HG03139 (cell line): Measurements from ENCODE around the gene ODAD2.

ENCODE experiments used
- ATAC-seq: cut with Tn5 transposase; IDR thresholded peaks from one replicate; pipeline ENCODE4 v1.9.1; 2021; ENCODE audit not compliant: unreplicated experiment

The ODAD2 gene

GRCh38 chr10:27838901-27839300 lies 160.0 kb downstream of the ODAD2 start:
- ATAC-seq: no peak

GRCh38 chr10:27838361-27838760 lies 160.5 kb downstream of the ODAD2 start:
- no peak for ATAC-seq

GRCh38 chr10:27834476-27834875 lies 164.4 kb downstream of the ODAD2 start:
- no peak for ATAC-seq

GRCh38 chr10:27833792-27834191 lies 165.1 kb downstream of the ODAD2 start:
- no peak for ATAC-seq

- no peak for ATAC-seq
These were observed 166.1 kb downstream of the ODAD2 start for GRCh38 chr10:27832826-27833225.

- no peak for ATAC-seq
These were observed 172.5 kb downstream of the ODAD2 start for GRCh38 chr10:27826369-27826768.

GRCh38 chr10:27822301-27822700 lies 176.6 kb downstream of the ODAD2 start:
- no peak for ATAC-seq

- ATAC-seq: no peak
These were observed 178.2 kb downstream of the ODAD2 start for GRCh38 chr10:27820637-27821036.

GRCh38 chr10:27819781-27820531 lies 178.9 kb downstream of the ODAD2 start:
- ATAC-seq: no peak

GRCh38 chr10:27816320-27816719 lies 182.6 kb downstream of the ODAD2 start:
- ATAC-seq: no peak

- ATAC-seq: no peak
These were observed 183.0 kb downstream of the ODAD2 start for GRCh38 chr10:27815846-27816245.

GRCh38 chr10:27815261-27815660 lies 183.6 kb downstream of the ODAD2 start:
- no peak for ATAC-seq

GRCh38 chr10:27805180-27805579 lies 193.7 kb downstream of the ODAD2 start:
- no peak for ATAC-seq

GRCh38 chr10:27804136-27804535 lies 194.7 kb downstream of the ODAD2 start:
- no peak for ATAC-seq

- no peak for ATAC-seq
These were observed 197.6 kb downstream of the ODAD2 start for GRCh38 chr10:27801171-27801785.

GRCh38 chr10:27799046-27799445 lies 199.8 kb downstream of the ODAD2 start:
- ATAC-seq: no peak

- no peak for ATAC-seq
These were observed 204.7 kb downstream of the ODAD2 start for GRCh38 chr10:27794157-27794556.

- ATAC-seq: no peak
These were observed 206.7 kb downstream of the ODAD2 start for GRCh38 chr10:27792216-27792615.

- no peak for ATAC-seq
These were observed 214.6 kb downstream of the ODAD2 start for GRCh38 chr10:27784272-27784671.

GRCh38 chr10:27783660-27784059 lies 215.2 kb downstream of the ODAD2 start:
- no peak for ATAC-seq

- no peak for ATAC-seq
These were observed 219.3 kb downstream of the ODAD2 start for GRCh38 chr10:27779462-27780015.

- ATAC-seq: no peak
These were observed 224.0 kb downstream of the ODAD2 start for GRCh38 chr10:27774831-27775230.
